ENCODE results near the gene FUT7.

Gene FUT7

DNA sequence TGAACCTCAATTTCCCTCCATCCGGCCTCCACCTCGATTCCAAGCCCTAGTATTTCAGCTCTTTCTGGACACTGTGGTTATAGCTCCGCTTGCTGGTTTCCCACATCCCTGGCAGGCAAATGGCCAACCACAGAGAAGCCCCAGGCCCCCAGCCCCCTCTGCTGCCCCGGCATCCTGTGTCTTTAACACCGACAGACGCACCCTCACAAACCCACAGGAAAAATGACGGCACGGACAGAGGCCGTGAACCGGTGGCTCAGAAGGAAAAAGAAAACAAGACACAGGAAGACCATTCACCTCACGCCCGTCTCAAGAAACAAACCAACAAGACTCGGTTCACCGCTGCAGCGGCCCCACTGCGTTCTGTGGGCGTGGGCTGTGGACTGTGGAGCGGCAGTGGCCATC, 34.1 kb downstream of the FUT7 start:
- peak; percentile 43 for DNase-seq

DNA sequence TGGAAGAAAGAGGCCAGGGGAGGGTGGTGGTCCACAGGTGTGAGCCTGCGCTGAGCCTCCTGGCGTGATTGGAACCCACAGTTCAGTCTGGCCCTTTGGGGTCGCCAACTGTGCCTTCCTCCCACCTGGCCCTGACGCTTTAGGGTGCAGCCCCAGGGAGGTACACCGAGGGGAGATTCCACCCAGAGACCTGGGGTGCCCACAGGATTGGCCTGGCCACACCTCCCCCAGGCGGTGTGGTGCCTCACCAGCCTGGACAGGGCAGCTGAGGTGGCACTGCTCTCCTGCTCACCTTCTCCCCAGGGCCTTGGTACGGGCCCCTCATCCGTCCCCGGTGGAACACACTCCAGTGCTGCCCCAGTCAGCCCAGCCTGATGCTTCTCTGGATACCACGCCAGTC, 34.5 kb downstream of the FUT7 start:
- DNase-seq: no peak

DNA sequence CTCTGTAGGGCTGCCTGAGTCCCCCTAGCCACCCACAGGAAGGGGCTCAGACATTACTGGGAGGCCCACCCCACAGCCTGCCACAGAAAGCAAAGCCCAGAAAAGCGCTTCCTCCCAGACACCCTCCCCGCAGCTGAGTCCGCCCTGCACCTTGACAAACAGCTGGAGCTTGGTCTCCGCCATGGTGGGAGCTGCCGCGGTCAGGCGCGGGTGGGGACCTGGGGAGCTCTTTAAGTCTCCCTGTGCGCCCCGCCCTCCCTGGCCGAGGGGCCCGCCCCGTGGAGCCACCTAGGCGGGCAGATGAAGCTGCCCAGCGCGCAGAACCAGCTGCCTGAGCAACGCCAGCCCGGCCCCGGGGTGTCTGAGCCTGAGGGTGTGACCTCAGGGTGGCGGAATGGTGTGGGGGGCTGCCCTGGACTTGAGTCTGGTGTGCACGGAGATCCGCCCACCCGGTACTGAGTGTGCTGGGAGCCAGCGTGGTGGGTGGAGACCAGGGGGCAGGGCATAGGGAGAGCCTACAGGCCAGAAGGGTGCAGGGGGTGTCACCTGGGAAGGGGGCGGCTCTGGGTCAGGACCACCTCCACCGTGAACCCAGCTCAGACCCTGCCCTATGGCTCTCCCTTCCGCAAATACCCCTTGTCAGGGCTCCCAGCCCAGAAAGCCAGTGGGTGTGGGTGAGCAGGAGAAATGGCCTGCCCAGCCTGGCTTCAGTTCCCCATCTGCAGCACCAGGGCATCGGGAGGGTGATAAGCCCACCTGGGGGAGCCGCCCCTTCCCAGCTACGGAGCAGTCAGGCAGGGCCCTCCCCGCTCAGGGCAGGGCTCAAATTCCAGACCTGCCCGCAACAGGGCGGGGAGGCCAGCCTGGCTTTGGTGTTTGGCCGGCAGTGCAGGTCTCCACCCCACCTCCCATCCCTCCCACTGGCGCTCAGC, 35.3 kb downstream of the FUT7 start, which contains the start of gene CLIC3:
Gene CLIC3, minus strand, starts transcription at position 208 of the 932 bp plus-strand sequence. Its CDS starts 25 bp downstream, at position 183.
- peak; percentile 69 for DNase-seq

DNA sequence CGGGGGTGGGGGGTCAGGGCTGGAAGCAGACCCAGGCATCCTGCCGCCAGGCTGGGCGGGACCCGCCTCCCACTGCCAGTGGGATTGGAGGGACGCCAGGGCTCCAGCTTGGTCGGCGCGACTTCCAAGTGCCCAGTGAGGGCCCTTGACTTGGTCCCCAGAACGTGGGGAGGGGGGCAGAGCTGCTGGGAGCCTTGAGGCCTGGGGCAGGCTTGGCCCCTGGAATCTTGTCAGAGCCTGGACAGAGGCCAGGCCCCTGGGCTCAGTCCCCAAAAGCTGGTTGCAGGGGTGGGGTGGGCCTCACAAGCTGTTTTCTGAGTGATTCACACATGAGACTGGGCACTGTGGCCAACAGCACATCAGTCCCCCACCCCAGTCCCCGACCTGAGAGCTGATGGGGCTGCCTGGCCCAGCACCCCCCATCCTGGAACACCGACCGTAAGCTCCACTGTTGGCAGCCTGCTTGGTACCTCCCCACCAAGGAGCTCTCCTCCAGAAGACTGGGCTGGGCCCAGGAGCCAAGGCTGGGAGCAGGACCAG, 36.0 kb downstream of the FUT7 start:
- DNase-seq: no peak

DNA sequence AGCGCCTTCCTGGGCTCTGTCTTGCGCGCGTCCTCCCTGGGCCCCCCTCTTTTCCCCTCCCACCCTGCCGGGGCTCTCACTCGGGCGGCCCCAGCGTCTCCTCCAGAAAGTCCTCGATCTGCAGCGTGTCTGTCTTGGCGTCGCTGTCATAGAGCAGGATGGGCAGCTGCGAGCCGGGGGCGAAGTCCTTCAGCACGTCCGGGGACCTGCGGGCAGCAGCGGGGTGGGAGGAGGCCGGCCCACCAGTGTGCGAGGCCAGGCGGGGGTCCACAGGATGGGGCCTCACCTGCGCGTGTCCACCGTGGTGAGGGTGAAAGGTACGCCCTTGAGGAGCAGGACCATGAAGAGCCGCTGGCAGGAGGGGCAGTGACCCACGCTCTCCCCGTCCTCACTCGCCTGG, 36.5 kb downstream of the FUT7 start:
- no peak for DNase-seq

DNA sequence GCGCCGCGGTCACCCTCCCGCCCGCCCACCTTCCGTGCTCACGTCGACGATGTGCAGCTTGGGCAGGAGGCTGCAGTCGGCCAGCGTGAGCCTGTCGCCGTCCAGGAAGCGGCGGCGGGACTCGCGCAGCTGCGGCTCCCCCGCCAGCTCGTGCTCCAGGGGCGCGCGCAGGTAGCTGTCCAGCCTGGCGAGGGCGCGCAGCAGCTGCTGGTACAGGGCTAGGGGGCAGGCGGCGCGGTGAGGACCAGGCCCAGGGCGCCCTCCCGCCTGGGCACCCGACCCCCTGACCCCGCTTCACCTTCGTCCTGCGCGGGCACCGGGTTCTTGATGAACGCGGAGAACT, 37.0 kb downstream of the FUT7 start:
- no peak for DNase-seq

DNA sequence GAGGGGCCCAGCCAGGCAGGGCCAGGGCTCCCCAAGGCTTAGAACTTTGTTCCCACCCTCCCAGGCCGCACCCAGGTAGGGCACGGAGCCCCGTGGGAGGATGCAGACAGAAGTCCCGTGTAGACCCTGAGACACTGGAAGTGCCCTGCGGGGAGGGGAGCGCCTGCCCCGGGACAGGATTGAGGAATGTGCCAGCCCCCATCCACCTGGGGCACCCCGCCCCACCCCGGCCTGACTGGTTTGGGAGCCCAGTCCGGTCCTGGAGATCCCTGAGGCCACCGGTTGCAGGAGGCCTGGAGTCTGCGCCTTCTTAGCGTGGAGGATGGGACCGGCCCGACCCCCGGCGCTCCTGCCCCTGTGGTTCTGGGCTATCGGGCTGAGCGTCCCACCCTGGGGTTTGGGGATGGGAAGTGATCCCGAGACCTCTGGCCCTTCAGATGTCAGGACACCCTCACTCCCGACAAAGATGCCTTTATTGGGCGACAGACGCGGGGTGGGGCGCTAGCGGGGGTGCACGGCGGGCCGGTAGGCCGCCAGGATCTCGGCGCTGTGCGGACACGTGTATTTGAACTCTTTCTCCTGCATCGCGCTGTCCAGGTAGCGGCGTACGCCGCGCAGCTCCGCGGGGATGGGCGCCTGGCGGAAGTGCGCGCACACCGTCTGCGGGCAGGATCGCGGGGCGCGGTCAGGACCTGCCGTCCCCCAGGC, 37.6 kb downstream of the FUT7 start:
- DNase-seq: no peak

DNA sequence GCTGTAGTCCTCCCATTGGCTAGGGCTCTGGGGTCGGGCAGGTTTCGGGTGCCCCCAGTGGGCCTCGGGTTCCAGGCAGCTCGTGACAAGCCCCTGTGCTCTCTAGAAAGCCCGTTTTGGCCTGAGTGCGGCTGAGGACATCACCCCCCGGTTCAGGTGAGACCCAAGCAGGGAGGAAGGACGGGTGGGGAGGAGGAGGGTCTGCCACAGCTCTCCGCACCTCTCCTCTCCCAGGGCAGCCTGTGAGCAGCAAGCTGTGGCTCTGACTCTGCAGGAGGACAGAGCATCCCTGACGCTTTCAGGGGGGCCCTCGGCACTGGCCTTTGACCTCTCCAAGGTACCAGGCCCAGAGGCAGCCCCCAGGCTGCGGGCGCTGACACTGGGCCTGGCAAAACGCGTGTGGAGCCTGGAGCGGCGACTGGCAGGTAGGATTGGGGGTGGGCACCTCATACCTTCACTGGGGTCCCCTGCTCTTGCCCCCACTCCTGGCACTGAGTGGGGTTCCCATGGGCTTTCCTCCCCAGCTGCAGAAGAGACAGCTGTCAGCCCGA, 39.0 kb downstream of the FUT7 start:
- no peak for DNase-seq

DNA sequence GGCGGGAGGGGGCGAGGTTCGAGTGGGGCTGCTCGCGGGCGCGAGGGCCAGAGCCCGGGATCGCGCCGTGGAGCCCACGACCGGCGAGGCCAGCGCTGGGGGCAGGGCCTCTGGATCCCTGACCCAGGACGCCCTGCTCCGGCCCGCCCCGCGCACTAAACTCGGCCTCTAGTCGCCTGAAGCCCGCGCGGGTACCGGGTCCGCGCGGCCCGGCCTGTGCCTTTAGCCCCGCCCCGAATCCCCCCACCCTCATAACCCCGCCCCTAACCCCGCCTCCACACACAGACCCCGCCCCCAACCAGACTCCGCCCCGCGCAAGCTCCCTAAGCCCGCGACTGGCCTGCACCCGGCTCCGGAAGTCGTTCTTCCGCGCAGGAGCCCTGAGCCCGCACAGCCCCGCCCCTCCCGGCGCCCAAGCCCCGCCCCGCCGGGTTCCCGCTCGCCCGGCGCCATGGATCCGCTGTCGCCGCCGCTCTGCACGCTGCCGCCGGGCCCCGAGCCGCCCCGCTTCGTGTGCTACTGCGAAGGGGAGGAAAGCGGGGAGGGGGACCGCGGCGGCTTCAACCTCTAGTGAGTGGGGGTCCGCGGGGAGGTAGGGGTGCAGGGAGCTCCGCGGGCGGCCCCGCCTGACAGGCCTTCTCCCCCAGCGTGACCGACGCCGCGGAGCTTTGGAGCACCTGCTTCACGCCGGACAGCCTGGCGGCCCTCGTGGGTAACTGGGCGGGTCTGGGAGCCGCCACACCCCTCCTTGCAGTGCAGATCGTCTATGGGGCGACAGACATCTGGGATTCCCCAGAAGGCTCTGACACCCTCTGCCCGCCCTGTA, 39.7 kb downstream of the FUT7 start, which contains the start of gene PAXX:
Gene PAXX, plus strand, starts transcription at position 430 of the 826 bp plus-strand sequence. Its CDS starts 22 bp downstream, at position 452.
- peak; percentile 97 for DNase-seq

DNA sequence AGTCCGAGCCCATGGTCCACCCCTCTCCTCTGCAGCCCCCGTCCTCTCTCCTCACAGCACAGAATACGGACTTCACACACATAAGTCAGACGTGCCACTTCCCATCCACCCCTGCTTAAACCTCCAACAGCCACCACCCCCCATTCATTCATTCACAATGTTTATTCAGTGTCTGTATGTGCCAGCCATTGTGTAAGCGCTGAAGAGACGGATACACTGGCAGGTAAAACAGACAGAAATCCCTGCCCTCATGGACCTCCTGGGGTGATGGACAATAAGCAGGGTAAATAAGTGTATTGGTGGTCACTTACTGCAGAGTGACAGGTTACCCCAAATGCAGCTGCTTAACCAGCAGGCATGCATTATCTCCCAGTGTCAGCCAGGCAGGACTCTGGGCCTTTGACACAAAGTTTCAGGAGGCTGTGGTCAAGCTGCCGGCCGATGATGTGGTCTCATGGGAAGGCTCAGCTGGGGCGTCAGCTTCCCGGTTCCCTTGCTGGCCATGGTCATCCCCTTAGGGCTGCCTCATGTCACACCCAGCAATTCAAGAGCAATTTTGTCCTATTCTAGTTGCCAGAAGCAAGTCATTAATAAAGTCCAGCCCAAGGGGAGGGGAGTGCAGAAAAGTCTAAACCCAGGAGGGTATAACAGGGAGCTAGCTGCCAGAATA, 41.5 kb downstream of the FUT7 start:
- DNase-seq: no peak

DNA sequence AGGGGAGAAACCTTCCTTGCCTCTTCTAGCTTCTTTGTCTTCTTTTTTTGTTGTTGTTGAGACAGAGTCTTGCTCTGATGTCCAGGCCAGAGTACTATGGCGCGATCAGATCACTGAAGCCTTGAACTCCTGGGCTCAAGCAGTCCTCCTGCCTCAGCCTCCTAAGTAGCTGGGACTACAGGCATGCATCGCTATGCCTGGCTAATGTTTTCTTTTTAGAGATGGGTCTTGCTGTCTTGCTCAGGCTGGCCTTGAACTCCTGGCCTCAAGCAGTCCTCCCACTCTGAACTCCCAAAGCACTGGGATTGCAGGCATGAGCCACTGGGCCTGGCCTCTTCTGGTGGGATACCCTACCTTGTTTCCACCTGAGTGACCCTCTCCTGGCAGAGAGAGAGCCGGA, 43.0 kb downstream of the FUT7 start:
- DNase-seq: no peak

DNA sequence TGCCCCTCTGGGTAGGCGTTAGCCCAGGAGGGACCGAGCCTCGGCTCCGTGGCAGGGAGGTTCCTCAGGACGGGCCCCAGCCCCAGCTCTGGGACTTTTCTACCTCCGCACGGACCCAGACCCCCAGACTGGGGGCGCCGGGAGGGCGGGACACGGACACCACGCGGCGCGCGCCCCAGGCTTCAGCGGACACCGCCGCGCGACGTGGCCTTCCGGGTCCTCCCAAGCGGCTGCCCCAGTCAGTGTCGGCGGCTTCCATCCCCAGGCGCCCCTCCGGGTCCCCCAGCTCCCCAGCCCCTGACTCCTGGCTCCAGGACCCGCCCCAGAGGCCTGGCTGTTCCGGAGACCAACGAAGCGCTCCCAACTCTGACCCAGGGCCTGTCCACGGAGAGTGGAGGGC, 46.0 kb downstream of the FUT7 start:
- no peak for DNase-seq

DNA sequence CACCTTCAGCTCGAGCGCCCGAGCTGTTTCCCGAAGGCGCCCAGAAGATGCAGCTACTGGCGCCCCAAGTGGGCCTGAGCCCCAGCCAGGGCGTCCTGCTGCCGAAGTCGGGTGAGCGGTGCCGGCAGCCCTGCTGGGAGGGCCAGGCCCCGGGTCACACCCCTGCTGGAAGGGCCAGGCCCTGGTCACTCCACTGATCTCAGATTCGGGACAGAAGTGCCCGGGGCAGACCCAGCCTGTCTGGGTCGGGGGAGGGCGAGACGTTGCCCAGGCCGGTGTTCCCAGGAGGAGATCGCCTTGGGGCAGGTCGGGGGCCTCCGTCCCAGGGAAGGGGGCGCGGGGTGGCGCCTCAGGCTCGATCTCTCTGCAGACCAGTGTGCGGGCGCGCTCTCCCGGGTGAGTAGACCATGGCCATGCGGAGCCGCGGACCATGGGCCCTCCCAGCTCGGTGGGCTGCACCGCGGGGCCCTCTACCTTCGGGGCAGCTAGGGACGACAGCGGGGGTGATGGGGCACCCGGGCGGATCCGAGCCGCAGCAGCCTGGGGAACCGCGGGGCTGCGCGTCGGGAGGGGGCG, 46.8 kb downstream of the FUT7 start:
- DNase-seq: no peak

DNA sequence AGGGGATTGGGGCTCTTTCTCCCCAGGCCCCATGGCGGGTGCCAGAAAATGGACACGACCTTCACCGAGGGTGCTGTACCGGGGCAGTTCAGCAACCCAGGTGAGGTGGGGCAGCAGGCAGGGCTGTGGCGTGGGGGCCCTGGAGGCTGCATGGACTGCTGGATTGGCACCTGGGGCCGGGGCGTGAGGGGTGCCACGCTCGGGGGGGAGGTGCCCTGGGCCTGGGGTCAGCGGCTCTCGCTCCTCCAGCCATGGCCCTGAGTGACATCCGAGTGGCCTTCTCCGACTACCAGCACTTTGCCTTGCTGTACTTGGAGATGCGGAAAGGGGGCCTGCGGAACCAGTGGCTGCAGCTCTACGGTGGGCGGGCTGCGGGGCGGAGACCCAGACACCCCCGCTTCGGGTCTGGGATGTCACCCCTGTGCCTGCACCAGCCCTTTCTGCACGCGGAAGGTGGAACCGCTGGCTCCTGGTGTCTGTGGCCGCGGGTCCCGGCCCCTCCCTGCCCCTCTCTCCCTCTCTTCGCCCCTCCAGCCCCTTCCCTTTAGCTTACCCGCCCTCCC, 47.3 kb downstream of the FUT7 start:
- no peak for DNase-seq

DNA sequence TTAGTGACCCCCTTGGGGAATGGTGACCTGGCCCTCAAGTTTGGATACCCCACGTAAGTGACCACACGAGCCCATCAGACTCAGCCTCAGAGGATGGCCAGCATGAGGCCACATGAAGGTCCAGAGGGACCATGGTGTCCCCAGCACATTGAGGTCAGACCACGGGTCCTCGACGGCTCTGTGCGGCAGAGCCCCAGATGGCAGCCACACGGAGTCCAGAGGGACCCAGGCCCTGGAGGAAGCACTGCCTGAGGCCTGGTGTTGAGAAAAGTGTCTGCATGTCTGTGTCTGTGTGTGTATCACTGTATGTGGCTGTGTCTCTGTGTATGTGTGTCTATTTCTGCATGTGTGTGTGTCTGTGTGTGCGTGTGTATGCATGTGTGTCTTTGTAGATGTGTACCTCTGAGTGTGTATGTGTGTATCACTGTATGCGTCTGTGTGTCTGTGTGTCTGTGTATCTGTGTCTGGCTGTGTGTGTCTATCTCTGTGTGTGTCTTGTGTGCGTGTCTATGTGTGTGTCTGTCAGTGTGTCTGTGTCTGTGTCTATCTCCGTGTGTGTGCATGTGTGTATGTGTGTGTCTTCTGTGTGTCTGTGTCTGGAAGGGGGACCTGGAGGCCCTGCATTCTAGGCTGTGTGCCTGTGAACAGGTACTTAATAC, 48.1 kb downstream of the FUT7 start:
- no peak for DNase-seq

DNA sequence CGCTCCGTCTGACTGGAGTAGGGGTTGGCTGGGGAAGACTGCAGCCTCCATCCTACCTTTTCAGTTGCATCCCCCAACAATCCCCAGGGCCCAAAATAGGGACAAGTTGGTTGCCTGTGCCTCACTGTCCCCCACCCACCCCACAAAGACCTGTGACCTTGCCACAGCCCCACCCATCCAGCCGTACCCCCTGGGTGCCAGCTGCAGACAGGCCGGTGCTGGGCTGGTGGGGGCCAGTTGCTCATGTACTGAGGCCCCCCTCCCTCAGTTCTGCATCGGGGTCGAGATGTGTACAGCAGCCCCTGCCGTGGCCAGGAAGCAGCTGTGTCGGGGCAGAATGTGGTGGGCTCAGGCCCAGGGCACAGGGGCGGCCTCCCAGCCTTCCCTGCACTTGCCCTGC, 48.7 kb downstream of the FUT7 start:
- DNase-seq: no peak

DNA sequence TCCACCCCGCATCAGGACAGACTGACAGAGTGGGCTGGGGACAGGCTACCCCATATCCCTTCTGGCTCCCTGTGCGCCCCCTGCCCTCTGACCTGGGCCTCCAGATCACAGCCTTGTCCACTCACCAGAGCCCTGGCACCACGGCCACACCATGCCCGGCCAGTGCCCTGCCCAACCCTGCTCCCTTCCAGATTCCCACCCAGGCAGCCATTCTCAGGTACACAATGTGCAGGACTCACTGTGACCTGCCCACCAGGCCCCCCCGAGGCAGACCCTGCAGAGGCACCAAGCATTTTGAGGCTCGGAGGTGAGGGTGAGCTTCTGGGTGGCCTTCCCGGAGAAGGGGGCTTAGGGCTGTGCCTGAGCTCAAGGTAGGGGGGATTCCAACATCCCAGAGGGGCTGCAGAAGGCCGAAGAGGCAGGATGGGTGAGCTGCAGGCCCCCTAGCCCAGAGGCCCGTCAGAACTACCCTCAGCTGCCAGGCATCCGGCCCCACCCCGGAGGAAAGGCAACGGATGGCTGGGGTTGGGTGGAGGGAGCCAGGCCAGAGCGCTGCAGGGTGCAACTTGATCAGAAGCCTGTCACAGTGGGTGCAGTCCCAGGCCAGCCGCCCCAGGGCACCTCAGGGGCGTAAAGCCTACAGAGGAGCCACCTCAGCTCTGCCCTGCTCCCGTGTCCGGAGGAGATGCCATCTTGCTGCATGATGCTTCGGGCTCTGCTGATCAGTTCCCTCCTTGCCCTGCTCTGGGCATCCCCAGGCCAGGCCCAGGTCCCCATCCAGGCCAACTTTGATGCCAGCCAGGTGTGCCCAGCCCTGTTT, 49.4 kb downstream of the FUT7 start, which contains the start of gene LCNL1:
Gene LCNL1, plus strand, starts transcription at position 762 of the 820 bp plus-strand sequence. CDS start 594 bp downstream, outside the sequence.
- DNase-seq: no peak

DNA sequence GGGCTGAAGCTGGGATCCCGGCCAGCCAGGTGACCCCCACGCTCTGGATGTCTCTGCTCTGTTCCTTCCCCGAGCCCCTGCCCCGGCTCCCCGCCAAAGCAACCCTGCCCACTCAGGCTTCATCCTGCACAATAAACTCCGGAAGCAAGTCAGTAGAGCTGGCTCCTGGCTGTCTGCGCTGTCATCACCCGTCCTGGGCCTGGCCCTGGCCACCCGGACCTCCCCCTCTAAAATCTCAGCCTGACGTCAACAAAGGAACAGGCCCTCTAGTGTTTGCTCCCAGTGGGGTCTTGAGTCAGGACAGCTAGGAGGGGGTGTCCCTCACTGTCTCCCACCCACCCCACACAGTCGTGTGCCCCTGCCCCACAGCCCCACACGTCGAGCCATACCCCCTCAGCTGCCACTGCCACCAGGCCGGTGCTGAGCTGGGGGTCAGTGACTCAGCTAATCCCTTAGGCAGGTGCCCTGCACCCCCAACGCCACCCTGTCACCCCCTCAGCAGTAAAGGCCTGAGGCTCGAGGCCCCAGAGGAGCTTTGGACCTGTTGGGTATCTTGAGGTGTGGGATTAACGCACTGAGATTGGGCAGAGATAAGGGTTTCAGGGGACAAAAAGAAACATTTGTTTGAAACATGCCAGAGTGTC, 50.2 kb downstream of the FUT7 start:
- DNase-seq: no peak
